OCI-LY7 (cell line): ENCODE measurements around the gene TPSD1. TPM values are rescaled to one million over a fixed set of nuclear protein-coding genes. Genes with fewer than 3 reads are reported as not detected.

Experiments
- BruUV-seq: library from RNA; stranded (reverse); fragments of 400-500 nt; replicated peaks from 2 replicates; lab custom pipeline; 2021; lab: Mats Ljungman, UMichigan
- CTCF ChIA-PET: fragments of 300-600 bp; sonication (Branson Sonifier 250); formaldehyde crosslinking; loops from one replicate; lab custom pipeline; 2022; ENCODE audit warnings: antibody characterized with exemption; ENCODE audit not compliant: unreplicated experiment; lab: Charles Lee
- POLR2A ChIA-PET: fragments of 300-600 bp; sonication (Branson Sonifier 250); formaldehyde crosslinking; loops from one replicate; lab custom pipeline; 2022; ENCODE audit warnings: antibody characterized with exemption; lab: Charles Lee
- DNase-seq: peaks from one replicate; pipeline ENCODE4 v3.0.0-alpha.2; 2015; ENCODE audit warnings: low spot score
- H2AFZ ChIP-seq: fragments of 200-600 bp; sonication (generic), shearing (Covaris generic); 2 replicates; pipeline ENCODE4 v1.6.1; 2014; ENCODE audit warnings: mild to moderate bottlenecking, antibody characterized with exemption, low read length, moderate library complexity
- H3K27ac ChIP-seq: fragments of 200-600 bp; sonication (generic); 2 replicates; pipeline ENCODE4 v1.5.1; 2014; ENCODE audit warnings: mixed run types, low read depth, mild to moderate bottlenecking, moderate library complexity, low read length, inconsistent platforms; ENCODE audit not compliant: poor library complexity, severe bottlenecking
- H3K36me3 ChIP-seq: fragments of 200-600 bp; sonication (generic); 2 replicates; pipeline ENCODE4 v1.6.1; 2014; ENCODE audit warnings: mild to moderate bottlenecking, antibody characterized with exemption, low read length, moderate library complexity, mixed read lengths; ENCODE audit not compliant: insufficient read depth
- H3K4me1 ChIP-seq: fragments of 200-600 bp; sonication (generic); 2 replicates; pipeline ENCODE4 v1.5.1; 2014; ENCODE audit warnings: mild to moderate bottlenecking, low read length; ENCODE audit not compliant: insufficient read depth, poor library complexity, severe bottlenecking
- H3K4me2 ChIP-seq: fragments of 200-600 bp; sonication (generic); 2 replicates; pipeline ENCODE4 v1.6.1; 2014; ENCODE audit warnings: mild to moderate bottlenecking, low read length
- H3K4me3 ChIP-seq: fragments of 200-600 bp; sonication (generic); 2 replicates; pipeline ENCODE4 v1.5.1; 2014; ENCODE audit warnings: mild to moderate bottlenecking, low read depth, low read length; ENCODE audit not compliant: poor library complexity, severe bottlenecking
- H3K79me2 ChIP-seq: fragments of 200-600 bp; sonication (generic); 2 replicates; pipeline ENCODE4 v1.6.1; 2016; ENCODE audit warnings: low read depth, mild to moderate bottlenecking, low read length, moderate library complexity, mixed read lengths; ENCODE audit not compliant: insufficient read depth
- H3K9me2 ChIP-seq: fragments of 200-600 bp; sonication (generic); 2 replicates; pipeline ENCODE4 v1.6.1; 2016; ENCODE audit warnings: mild to moderate bottlenecking, low read length, mixed read lengths; ENCODE audit not compliant: insufficient read depth
- H3K9me3 ChIP-seq: fragments of 200-600 bp; sonication (generic); 2 replicates; pipeline ENCODE4 v1.6.1; 2014; ENCODE audit warnings: mild to moderate bottlenecking, mixed run types, low read length, mixed read lengths
- H4K20me1 ChIP-seq: fragments of 200-600 bp; sonication (generic); 2 replicates; pipeline ENCODE4 v1.6.1; 2014; ENCODE audit warnings: mild to moderate bottlenecking, antibody characterized with exemption, low read length, moderate library complexity, mixed read lengths; ENCODE audit not compliant: insufficient read depth
- CTCF ChIP-seq: fragments of 200-600 bp; sonication (generic); conservative IDR thresholded peaks from 2 replicates; pipeline ENCODE4 v1.5.1; 2014; ENCODE audit warnings: mild to moderate bottlenecking, antibody characterized with exemption, low read length, moderate library complexity, mixed read lengths
- EZH2phosphoT487 ChIP-seq: fragments of 200-600 bp; sonication (generic); IDR thresholded peaks from 2 replicates; pipeline ENCODE4 v1.6.1; 2018; ENCODE audit warnings: low read depth, borderline replicate concordance, mild to moderate bottlenecking, mixed run types, antibody characterized with exemption, low read length, moderate library complexity, mixed read lengths
- intact Hi-C: fragments of 100-400 bp; cut with micrococcal nuclease; formaldehyde crosslinking; loops from one replicate; pipeline ENCODE4 v1.10.0; 2022; ENCODE audit not compliant: unreplicated experiment
- total RNA-seq, 2 experiments: library from RNA; depleted of rRNA in 1 of 2; stranded (reverse); fragments of >200 nt in 1 of 2; shearing (Covaris generic) in 1 of 2; gene quantifications; 2 replicates each; pipeline ENCODE4 v1.2.3, GENCODE V29; 2014 to 2022

TPSD1 gene
- total RNA-seq, 2 experiments from 2014 or later = not detected

- H3K36me3 ChIP-seq = no peaks in the 10 kb centered on the region
- no peak for DNase-seq
- intact Hi-C loops = no loop called here
- H3K4me3 ChIP-seq = no peak overlapping the region
- H3K9me3 ChIP-seq = no peaks in the 10 kb centered on the region
- no peak overlapping the region for H2AFZ ChIP-seq
- H3K9me2 ChIP-seq = no peaks in the 10 kb centered on the region
- ChIA-PET CTCF (no interaction called here), POLR2A (no interaction called here)
- H3K4me1 ChIP-seq = no peaks in the 10 kb centered on the region
- no peak overlapping the region for H3K4me2 ChIP-seq
- H3K79me2 ChIP-seq = no peaks in the 10 kb centered on the region
- H4K20me1 ChIP-seq = no peaks in the 10 kb centered on the region
- TF ChIP-seq CTCF = no peak
- TF ChIP-seq EZH2phosphoT487 = no peak
- BruUV-seq = no TSS peak
- no peak overlapping the region for H3K27ac ChIP-seq
Observed at GRCh38 chr16:1283296-1283695, 27.4 kb downstream of the TPSD1 start.

GRCh38 chr16:1283996-1284616 lies 28.2 kb downstream of the TPSD1 start:
- BruUV-seq = no TSS peak
- no peaks in the 10 kb centered on the region for H4K20me1 ChIP-seq
- no peak for DNase-seq
- intact Hi-C loops = no loop called here
- CTCF ChIA-PET = no interaction called here
- no peak for TF ChIP-seq EZH2phosphoT487
- no peak for TF ChIP-seq CTCF
- H3K9me3 ChIP-seq = no peaks in the 10 kb centered on the region
- no peak overlapping the region for H3K4me2 ChIP-seq
- no peak overlapping the region for H3K4me3 ChIP-seq
- POLR2A ChIA-PET = no interaction called here
- H3K27ac ChIP-seq = no peak overlapping the region
- no peaks in the 10 kb centered on the region for H3K36me3 ChIP-seq
- H3K79me2 ChIP-seq = no peaks in the 10 kb centered on the region
- H3K4me1 ChIP-seq = no peaks in the 10 kb centered on the region
- H3K9me2 ChIP-seq = no peaks in the 10 kb centered on the region
- H2AFZ ChIP-seq = no peak overlapping the region

GRCh38 chr16:1285669-1286512 lies 30.0 kb downstream of the TPSD1 start:
- no peaks in the 10 kb centered on the region for H3K9me2 ChIP-seq
- H3K27ac ChIP-seq = no peak overlapping the region
- DNase-seq = no peak
- no peaks in the 10 kb centered on the region for H3K36me3 ChIP-seq
- TF ChIP-seq CTCF (no peak), EZH2phosphoT487 (no peak)
- BruUV-seq = no TSS peak
- H3K79me2 ChIP-seq = no peaks in the 10 kb centered on the region
- ChIA-PET POLR2A (no interaction called here), CTCF (no interaction called here)
- H2AFZ ChIP-seq = no peak overlapping the region
- H3K4me3 ChIP-seq = no peak overlapping the region
- H3K9me3 ChIP-seq = no peaks in the 10 kb centered on the region
- H3K4me2 ChIP-seq = no peak overlapping the region
- intact Hi-C loops = no loop called here
- H3K4me1 ChIP-seq = no peaks in the 10 kb centered on the region
- H4K20me1 ChIP-seq = no peaks in the 10 kb centered on the region
